Myocyte (in vitro differentiated cells): ENCODE measurements around the gene FLT3LG. TPM values are rescaled to one million over a fixed set of nuclear protein-coding genes. Genes with fewer than 3 reads are reported as not detected.
"Not testable (repeated sequence)": the region's sequence is repeated elsewhere in the genome, so short reads cannot be mapped to it uniquely, and the experiment has no call there.

Experiments
- DNase-seq: peaks from one replicate; pipeline ENCODE4 v3.0.0-alpha.2; 2012; ENCODE audit warnings: low read depth
- total RNA-seq: library from RNA; depleted of rRNA; stranded (reverse); fragments of >200 nt; gene quantifications from 2 replicates; pipeline ENCODE4 v1.2.3, GENCODE V29; 2014

The FLT3LG gene
- total RNA-seq, 1 donor from 2014 or later = 2.6 TPM

GRCh38 chr19:49440439-49441209, 33.4 kb upstream of the FLT3LG start:
- no peak for DNase-seq

GRCh38 chr19:49441210-49441959, 32.6 kb upstream of the FLT3LG start, which contains the start of gene SLC17A7:
Gene SLC17A7 (minus strand): TSS chr19:49441527. CDS start chr19:49441379, 148 bp downstream.
- no peak for DNase-seq

GRCh38 chr19:49441960-49442350, 32.1 kb upstream of the FLT3LG start:
- no peak for DNase-seq

GRCh38 chr19:49442354-49442753, 31.7 kb upstream of the FLT3LG start:
- peak; percentile 25 for DNase-seq

GRCh38 chr19:49442771-49443365, 31.1 kb upstream of the FLT3LG start:
- DNase-seq = peak; percentile 92

- DNase-seq = peak; percentile 95
Measured at GRCh38 chr19:49443366-49444099, 30.5 kb upstream of the FLT3LG start.

- not testable (repeated sequence) for DNase-seq
Measured at GRCh38 chr19:49444100-49444700, 29.8 kb upstream of the FLT3LG start.

GRCh38 chr19:49445997-49446396, 28.0 kb upstream of the FLT3LG start:
- no peak for DNase-seq

GRCh38 chr19:49447485-49448431, 26.3 kb upstream of the FLT3LG start:
- no peak for DNase-seq

GRCh38 chr19:49448432-49448786, 25.6 kb upstream of the FLT3LG start:
- DNase-seq = no peak

- DNase-seq = no peak
Measured at GRCh38 chr19:49450405-49450804, 23.6 kb upstream of the FLT3LG start.

GRCh38 chr19:49451430-49452181, 22.4 kb upstream of the FLT3LG start, which contains the start of gene PIH1D1:
Gene PIH1D1 (minus strand): TSS chr19:49451814. CDS start chr19:49451574, 240 bp downstream.
- DNase-seq = peak; percentile 100

GRCh38 chr19:49453013-49453756, 20.8 kb upstream of the FLT3LG start, which contains the start of gene ALDH16A1:
Gene ALDH16A1 (plus strand): TSS chr19:49453225. CDS start chr19:49453332, 107 bp downstream.
- DNase-seq = peak; percentile 99

GRCh38 chr19:49453757-49454240, 20.2 kb upstream of the FLT3LG start:
- DNase-seq = no peak

GRCh38 chr19:49455773-49456172, 18.2 kb upstream of the FLT3LG start:
- no peak for DNase-seq

GRCh38 chr19:49456326-49456725, 17.7 kb upstream of the FLT3LG start:
- no peak for DNase-seq

GRCh38 chr19:49458567-49458903, 15.5 kb upstream of the FLT3LG start:
- DNase-seq = no peak

- DNase-seq = no peak
Measured at GRCh38 chr19:49459388-49459787, 14.6 kb upstream of the FLT3LG start.
